ENCODE results near the gene JOSD1.

- no peak for TF ChIP-seq GATA3 (IDR thresholded peaks at IDR 0.05; ENCODE audit: low read depth, low read length)
- no peak for TF ChIP-seq GATA2 (IDR thresholded peaks at IDR 0.05; ENCODE audit: low read depth, low read length)
These were observed 55.3 kb downstream of the JOSD1 start for GRCh38 chr22:38645430-38645829.
